GM18907 (cell line): ENCODE data around the gene GALNT14.
"Not testable (repeated sequence)": the region's sequence is repeated elsewhere in the genome, so short reads cannot be mapped to it uniquely, and the experiment has no call there.

ENCODE experiments used
- ATAC-seq: cut with Tn5 transposase; IDR thresholded peaks from one replicate; pipeline ENCODE4 v1.9.1; 2021; ENCODE audit warnings: mild to moderate bottlenecking, moderate library complexity; ENCODE audit not compliant: unreplicated experiment

The GALNT14 gene, protein sequence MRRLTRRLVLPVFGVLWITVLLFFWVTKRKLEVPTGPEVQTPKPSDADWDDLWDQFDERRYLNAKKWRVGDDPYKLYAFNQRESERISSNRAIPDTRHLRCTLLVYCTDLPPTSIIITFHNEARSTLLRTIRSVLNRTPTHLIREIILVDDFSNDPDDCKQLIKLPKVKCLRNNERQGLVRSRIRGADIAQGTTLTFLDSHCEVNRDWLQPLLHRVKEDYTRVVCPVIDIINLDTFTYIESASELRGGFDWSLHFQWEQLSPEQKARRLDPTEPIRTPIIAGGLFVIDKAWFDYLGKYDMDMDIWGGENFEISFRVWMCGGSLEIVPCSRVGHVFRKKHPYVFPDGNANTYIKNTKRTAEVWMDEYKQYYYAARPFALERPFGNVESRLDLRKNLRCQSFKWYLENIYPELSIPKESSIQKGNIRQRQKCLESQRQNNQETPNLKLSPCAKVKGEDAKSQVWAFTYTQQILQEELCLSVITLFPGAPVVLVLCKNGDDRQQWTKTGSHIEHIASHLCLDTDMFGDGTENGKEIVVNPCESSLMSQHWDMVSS

DNA sequence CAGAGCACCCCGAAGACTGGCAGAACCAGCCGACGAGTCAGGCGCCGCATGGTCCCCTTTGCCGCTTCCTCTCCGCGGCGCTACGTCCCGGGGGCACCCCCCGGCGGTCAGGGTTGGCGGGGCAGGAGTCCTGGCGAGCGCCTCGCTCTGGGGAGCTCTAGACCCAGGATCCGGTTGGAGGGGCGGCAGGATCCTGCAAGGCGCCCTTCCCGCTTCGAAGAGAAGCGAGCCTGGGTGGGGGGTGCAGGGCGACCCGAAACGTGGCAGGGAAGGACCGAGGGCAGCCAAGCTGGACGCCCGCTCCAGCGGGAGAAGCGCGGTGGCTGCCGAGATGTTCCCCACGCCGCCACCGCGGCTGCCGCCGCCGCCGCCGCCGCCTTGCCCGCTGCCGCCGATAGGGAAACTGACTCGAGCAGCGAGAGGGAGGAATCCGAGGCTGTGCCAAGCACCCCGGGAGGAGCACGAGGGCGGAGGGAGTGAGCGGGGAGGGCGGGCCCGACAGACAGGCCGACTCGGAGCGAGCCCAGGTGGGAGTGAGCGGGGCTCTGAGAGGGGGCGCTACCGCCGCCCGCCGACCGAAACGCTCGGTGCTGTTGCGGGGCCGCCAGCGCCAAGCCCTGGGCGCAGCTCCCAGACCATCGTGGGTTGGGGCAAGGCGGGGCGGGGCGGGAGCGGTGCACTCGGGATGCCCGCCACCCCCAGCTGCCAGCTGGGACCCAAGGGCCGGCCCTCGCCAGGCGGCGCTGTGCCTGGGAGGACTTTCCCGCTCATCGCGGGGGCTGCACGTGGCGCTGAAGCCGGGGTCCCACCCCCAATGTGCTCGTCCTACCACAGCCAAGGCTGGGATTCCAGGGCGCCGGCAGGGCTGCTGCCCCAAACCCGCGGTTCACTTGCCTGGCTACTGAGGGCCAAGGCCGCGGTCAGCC is at the start of gene GALNT14:
Gene GALNT14, minus strand, starts transcription at position 404 of the 926 bp plus-strand sequence. Its CDS starts 354 bp downstream, at position 50.
- no peak for ATAC-seq

DNA sequence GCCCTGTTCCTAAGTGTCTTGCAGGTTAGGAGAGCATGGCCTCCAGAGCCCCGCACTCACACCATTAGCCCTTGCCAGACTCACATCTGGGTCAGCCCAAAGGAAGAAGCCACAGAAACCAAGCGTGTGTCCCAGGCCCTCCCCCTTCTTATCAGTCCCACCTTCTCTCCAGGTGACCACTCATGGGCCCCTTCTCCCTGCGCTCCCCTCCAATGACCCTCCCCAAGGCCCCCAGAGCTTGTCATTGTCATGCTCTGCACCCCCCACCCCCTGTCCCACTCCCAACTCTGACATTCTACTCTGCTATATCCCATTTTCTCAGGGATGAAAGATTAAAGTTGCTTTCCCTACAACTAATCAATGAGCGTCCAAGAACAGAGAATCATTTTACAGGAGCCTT is 48.9 kb upstream of the GALNT14 start:
- ATAC-seq = no peak

DNA sequence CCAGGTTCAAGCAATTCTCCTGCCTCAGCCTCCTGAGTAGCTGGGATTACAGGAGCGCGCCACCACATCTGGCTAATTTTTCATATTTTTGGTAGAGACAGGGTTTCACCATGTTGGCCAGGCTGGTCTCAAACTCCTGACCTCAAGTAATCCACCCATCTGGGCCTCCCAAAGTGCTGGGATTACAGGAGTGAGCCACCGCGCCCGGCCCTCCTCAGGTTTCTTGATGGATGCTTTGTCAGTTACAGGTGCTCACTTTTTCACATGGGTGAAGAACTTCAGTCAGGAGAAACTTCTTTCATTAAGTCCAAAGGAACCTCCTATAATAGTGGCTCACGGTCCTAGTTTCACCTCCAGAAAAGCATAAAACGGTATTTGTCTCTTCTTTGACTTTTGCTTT is 45.7 kb upstream of the GALNT14 start:
- not testable (repeated sequence) for ATAC-seq

DNA sequence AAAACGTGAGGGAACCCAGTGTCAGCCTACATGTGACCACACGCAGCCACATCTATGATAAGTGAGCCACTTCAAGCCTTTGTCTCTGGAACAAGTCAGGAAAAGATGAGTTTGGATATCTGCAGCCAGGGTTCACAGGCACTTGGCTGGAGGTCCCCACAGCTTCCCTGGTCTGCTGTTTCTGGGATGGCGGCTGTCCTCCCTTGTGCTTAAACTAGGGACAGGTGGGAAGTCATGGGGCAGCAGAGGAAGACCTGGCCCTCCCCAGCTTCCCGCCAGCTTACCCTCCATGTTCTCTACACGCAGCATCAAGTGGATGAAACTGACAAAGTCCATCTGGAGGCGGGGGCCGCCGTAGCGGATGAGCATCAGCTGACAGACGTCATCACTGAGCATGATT is 38.5 kb upstream of the GALNT14 start:
- ATAC-seq = no peak

DNA sequence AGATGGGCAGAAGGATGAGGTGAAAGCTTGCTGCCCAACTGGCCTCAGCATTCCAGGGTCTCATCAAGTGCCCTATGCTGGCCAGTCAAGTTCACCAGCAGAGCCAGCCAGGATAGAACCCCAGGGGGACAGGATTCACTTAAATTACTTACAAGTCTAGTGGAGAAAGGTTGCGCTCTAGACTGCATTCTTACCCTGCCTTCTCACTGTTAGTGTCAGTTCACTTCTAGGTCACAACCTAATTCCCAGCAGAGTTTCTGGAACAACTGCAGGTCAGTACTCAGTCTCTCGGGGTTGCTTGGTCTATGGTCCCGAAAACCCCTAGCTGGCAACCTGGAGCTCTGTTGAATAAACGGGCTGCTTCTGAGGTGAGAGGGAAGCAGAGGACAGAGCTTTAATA is 32.9 kb upstream of the GALNT14 start:
- no peak for ATAC-seq

DNA sequence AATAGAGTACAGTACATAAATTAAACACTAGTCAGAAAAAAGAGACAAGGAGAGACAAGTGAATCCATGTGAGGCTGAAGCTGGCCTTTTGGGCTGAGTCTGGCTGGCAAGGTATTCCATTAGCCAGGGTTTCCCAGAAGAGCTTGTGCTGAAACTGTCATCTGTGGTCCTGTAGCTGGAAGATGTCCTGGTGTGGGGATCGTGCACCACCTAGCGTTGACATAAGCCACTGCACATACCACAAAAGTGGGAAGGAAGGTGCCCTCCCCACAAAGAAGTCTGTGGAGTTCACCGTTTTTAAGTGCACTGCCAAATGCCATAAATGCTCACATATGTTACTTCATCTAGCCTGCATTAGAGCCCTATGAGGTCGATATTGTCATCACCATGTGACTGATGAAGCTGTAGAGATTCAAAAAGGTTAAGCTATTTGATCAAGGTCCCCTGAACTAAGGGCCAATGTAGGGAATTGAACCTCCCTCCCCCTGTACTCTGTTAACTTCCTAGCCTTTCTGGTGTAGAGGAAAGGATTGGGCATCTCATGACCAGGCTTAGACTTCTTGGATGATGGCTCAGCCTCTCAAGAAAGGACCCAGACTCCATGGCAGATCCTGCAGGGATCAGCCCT is 31.9 kb upstream of the GALNT14 start:
- ATAC-seq = peak; percentile 78

DNA sequence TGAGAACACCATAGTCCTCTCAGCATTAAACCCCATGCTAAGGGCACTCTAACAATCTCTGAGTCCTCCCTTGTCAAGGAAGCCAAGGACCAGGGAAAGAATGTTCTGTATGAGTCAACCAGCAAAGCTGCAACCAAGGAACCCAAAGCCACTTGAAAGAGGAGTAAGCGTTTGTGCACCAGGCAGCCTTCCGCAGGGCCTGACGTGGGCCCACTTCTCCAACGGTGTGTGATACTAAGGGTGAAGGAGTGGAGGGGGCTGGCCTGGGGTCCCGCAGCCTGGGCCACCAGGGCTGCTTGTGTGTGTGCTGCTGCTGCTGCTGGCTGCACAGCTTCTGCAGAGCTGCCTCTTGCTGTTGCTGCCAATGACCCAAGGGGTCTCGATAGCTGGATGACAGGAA is 30.1 kb upstream of the GALNT14 start:
- no peak for ATAC-seq

DNA sequence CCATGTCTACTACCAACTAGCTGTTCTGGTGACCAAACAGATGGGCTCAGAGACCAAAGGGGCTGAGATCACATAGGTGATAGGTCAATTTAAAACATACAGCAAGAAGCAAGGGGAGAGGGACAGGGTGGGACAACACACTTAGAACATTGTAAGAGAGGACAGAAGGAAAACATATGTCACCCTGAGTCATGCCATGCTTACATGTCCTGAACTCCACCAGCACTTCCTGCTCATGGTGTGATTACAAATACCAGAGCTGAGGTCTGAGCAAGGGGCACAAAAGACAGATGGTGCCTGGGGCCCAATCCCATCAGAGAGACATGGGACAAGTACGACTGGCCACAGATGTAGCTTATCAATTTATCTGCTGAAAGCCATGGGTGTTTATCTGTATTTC is 28.7 kb upstream of the GALNT14 start:
- ATAC-seq = no peak

DNA sequence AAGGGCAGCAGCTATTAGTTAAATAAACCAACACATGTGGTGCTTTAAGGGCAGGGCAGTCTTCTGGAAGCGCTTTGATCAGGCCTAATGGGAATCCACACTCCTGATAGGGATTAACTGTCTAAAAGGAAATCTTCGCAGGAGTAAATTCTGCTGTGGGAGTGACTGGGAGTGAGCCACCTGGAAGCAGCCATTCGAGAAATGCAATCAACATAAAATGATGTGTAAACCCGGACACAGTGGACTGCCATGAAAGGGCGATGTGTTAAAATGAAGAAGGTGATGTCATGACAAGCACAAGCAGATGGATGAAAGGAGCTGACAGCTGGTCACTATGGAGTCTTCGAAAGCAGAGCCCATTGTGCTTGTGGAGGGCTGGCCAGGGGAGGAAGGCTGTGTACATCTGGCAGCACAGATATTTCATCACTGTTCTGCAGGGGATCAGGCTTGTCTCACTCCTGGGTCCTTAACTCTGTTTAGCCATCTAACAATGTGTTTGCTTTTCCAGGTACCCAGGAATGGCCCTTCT is 24.8 kb upstream of the GALNT14 start:
- ATAC-seq = no peak

DNA sequence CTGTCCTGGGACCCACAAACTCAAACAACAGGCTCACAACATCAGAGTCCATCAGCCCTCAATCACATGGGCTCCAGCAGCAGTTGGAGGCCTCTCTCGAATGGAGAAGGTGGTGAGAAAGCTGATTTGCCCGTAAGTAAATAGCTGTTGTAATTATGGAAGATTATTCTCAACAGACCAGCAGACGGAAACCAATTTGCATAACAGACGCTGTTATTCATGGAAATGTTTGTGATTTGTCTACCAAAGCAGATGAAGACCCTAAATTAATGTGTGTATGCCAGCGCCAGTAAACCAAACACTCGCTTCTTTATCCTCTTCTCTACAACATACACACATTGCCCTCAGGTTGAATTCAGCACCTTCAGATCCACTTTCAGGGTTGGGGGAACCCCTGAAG is 23.4 kb upstream of the GALNT14 start:
- no peak for ATAC-seq

DNA sequence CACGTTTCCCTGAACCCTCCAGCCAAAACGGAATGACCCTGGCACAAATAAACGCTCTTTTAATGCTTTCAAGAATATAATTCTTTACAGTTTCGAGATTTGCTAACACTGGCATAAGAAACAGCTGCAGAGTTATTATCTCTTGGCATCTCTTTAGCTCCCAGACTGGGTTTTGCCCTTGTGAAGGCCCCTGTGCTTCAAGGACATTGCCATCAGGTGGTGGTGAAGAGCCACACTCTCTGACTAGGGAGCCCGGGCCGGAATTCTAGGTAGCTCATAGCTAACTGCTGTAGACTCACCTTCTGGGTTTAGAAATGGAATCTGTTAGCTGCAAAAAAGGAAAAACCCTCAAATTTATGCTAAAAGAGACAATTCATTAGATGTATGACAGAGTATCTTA is 13.3 kb upstream of the GALNT14 start:
- ATAC-seq = no peak

DNA sequence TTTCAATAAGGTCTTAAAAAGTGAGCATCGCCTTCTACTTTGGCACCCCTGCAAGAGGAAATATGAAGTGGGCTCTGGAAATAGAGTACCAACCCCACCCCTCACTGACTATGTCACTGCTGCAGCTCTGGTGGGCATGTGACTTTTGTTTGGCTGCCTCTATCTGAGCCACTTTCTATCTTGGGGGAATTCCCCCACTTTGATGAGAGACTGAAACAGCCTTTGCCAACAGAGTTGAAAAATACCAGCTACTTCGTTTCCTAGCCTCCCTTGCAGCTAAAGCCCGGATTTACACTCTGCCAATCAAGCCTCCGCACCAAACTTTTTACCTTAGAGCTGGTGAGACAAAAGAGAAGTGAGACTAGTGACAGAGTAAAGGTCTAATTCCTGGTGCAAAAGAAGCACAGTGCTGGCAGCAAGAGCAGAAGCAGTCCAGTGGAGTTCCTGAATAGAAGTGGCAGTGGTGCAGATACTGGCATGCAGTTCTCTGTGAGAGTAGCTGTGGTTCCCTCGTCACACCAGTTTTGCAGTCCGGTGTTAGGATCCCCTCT is 12.0 kb upstream of the GALNT14 start:
- no peak for ATAC-seq

DNA sequence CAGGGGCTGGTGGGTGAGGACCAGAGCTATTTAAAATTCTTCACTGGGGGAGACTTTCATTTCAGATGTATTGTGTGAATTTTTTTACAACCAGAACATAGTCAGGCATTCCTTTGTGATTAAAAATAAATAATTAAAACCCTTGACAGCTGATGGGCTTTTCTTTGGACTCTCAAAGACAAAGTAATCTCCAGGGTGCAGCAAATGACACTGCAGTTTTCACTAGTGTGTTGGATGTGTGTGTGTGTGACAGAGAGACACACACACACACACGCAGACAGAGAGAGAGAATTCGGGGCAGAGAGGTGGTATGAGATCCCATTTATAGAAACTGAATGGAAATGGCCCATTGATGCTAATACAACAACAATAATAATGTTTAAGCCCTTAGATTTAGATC is 10.3 kb upstream of the GALNT14 start:
- ATAC-seq = no peak

DNA sequence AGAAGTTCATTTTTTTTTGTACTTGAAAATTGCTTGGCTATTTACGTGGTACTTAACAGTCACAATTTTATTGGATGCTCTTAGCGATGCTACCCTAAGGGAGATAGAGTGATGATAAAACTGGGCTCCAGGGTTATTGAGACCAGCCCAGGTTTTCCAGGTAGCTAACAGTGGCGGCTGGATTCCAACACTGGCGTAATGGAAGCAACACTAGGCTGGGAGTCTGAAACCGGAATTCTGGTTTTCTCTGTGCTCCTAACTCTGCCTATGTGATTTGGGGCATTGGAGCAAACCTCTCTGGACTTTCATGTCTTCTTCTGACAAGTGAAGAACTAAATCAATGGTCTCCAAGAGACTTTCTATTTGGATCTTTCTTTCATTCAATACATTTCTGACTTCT is 9.4 kb upstream of the GALNT14 start:
- no peak for ATAC-seq

DNA sequence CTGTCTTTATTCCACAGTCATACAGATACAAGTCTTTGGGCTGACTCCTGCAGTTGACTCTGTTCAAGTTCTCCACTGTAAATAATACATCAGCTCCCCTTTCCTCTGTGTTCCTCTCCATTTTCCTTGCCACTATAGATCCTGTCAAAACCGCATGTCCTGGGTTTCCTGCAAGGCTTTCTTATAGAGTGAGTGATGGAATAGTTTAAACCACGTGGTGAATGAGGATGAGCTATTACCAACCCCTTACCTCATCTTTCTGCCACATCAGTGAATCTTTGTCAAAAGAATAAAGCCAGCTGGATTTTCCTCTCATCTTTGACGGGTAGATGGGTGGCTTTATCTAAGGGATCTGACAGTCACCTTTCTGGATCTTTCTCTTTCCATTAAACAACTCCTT is 3.9 kb upstream of the GALNT14 start:
- ATAC-seq = no peak

DNA sequence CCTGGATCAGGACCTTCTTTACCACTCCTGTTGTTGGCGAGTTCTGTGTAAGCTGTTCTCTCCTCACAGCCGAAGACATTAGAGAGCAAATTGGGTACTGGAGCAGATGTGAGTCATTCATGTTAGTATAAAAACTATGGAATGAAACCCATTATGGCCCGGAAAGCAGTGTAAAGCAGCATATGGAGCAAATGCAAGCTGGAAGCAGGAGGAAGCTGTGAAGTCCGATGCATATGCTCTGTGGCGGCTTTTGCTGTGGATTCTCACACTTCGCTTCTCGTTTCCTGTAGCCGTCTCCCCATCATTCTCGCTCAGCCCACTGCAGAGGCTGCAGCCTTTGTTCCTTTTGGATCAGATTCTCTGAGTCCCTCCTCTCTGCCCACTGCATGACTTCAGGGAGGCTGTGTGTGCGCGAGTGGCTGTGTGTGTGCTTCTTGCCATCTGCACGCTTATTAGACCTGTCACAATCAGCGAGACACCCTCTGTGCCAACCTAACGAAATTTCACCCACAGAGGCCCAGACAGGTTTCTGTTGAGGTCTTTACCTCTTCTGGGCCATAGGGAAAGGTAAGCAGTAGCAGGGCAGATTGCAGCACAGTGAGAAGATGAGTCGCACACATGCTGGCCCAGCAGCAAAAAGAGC is 3.3 kb upstream of the GALNT14 start:
- no peak for ATAC-seq

DNA sequence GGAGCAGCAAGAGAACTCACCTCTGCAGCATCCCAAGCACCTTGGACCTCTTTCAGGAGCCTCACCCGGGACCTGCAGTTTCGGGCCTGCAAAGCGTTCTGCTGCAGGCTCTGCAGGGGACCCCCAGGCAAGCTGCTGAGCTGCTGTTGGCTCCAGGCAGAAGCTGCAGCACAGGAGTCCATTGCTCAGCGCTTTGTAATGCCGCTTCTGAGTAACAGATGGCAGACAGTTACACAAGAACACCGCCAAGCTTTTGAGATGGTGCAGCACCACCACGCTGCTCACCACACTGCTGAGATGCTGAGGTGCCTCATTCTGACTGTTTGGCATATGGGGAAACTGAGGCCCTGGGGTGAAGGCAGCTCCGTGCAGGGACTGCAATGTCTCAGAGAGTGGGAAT is 1.9 kb upstream of the GALNT14 start:
- no peak for ATAC-seq

DNA sequence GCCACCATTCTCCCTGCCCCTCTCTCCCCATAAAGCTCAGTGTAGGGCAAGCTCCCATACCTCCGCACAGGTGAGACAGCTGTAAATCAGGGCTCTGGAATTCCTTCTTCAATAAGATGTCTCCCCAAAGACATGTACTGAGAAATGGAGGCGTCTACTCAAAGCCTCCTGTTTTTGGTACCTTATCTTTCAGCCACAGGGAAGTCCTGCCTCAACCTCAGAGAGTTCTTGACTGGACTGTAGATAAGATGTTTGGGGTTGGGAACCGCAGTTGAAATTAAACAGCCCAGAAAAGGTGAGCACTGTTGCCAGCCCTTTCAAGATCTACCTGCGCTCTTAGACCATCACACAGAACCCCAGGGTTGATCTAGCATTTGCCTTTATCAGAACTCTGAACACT is 1.4 kb upstream of the GALNT14 start:
- no peak for ATAC-seq

DNA sequence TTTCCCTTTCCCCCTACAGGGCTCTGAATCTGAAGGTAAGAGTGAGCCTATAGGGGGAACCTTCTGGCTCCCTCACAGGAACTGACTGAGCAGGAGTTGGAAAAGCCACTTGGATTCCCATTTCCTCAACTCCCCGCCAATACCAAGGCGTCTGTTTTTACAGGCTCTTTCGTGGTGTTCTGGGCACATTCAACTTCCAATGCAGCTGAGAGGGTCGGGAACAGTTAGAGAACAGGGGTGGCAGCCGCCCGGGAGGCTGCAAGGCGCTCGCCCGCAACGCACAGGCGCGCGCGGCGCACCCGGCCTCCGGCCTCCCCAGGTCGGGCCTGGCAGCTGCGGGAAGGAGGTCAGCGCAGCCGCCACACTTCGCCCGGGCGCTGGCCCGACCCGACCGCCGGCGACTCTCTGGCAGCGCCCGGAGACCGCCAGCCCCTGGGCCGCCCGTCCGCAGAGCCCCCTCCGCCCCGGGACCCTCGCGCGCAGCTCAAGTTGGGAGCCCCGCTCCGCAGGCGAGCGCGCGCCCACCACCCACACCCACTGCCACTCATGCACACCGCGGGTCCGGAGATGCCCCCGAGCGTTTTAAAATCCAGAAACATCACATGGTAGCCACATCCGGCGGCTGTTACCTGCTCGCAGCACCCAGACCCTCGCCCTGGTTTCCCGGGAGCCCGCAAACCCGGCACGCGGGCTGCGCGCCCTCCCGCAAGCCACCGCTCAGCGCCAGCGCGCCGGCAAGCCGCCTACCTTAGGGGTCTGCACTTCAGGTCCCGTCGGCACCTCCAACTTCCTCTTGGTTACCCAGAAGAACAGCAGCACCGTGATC is 816 bp downstream of the GALNT14 start:
- no peak for ATAC-seq
